ENCODE results near the gene CD82.

The CD82 gene

GRCh38 chr11:44601471-44602370 lies 36.3 kb downstream of the CD82 start:
- DNase-seq (ENCODE audit: low spot score), result no peak

GRCh38 chr11:44602891-44603310 lies 37.4 kb downstream of the CD82 start:
- DNase-seq (ENCODE audit: low spot score), result no peak

GRCh38 chr11:44604171-44604581 lies 38.7 kb downstream of the CD82 start:
- peak; percentile 38 for DNase-seq (ENCODE audit: low spot score)

GRCh38 chr11:44605068-44605708 lies 39.7 kb downstream of the CD82 start:
- no peak for DNase-seq (ENCODE audit: low spot score)

GRCh38 chr11:44605965-44606364 lies 40.5 kb downstream of the CD82 start:
- no peak for DNase-seq (ENCODE audit: low spot score)

- DNase-seq (ENCODE audit: low spot score), result no peak
Observed at GRCh38 chr11:44606472-44606871, 41.0 kb downstream of the CD82 start.

GRCh38 chr11:44607319-44607962 lies 42.0 kb downstream of the CD82 start:
- DNase-seq (ENCODE audit: low spot score), result peak; percentile 60

- DNase-seq (ENCODE audit: low spot score), result peak; percentile 37
Observed at GRCh38 chr11:44607987-44608386, 42.5 kb downstream of the CD82 start.

- DNase-seq (ENCODE audit: low spot score), result no peak
Observed at GRCh38 chr11:44608651-44608990, 43.2 kb downstream of the CD82 start.

- no peak for DNase-seq (ENCODE audit: low spot score)
Observed at GRCh38 chr11:44608991-44609782, 43.7 kb downstream of the CD82 start.

- DNase-seq (ENCODE audit: low spot score), result no peak
Observed at GRCh38 chr11:44609783-44610155, 44.3 kb downstream of the CD82 start.

GRCh38 chr11:44610186-44610955 lies 44.9 kb downstream of the CD82 start:
- no peak for DNase-seq (ENCODE audit: low spot score)

- peak; percentile 39 for DNase-seq (ENCODE audit: low spot score)
Observed at GRCh38 chr11:44611088-44611487, 45.6 kb downstream of the CD82 start.

- DNase-seq (ENCODE audit: low spot score), result no peak
Observed at GRCh38 chr11:44611687-44612434, 46.4 kb downstream of the CD82 start.

- DNase-seq (ENCODE audit: low spot score), result no peak
Observed at GRCh38 chr11:44613153-44613552, 47.7 kb downstream of the CD82 start.

GRCh38 chr11:44614281-44614775 lies 48.9 kb downstream of the CD82 start:
- DNase-seq (ENCODE audit: low spot score), result no peak

GRCh38 chr11:44615041-44615755 lies 49.7 kb downstream of the CD82 start:
- no peak for DNase-seq (ENCODE audit: low spot score)

GRCh38 chr11:44615913-44616791 lies 50.7 kb downstream of the CD82 start:
- DNase-seq (ENCODE audit: low spot score), result no peak

Data from AG08396 (cell line).